Cardiac septum (tissue), 1 donor: ENCODE measurements around the gene SLC9A9. TPM values are rescaled to one million over a fixed set of nuclear protein-coding genes. Genes with fewer than 3 reads are reported as not detected.

Source experiments
- DNase-seq: peaks from one replicate; pipeline ENCODE4 v3.0.0-alpha.2; 2020; ENCODE audit warnings: low spot score
- intact Hi-C: fragments of 100-400 bp; cut with DNase I; formaldehyde crosslinking; loops from one replicate; pipeline ENCODE4 v1.14.0; 2022
- total RNA-seq: library from RNA; stranded (reverse); fragmentation: NEBNext Ultra II Directional; extraction: Animal tissue kit (Norgen Biotek cat#: 25700); gene quantifications from one replicate; pipeline ENCODE4 v1.2.1, GENCODE V29; 2021
- donor health status: DM: no; HTN: no; CAD: no.

The SLC9A9 gene
- total RNA-seq, 1 donor from 2014 or later = 3.6 TPM

GRCh38 chr3:143849854-143850549, 1.7 kb upstream of the SLC9A9 start:
- DNase-seq = no peak
- intact Hi-C loops = no loop called here

GRCh38 chr3:143848704-143849103, 436 bp upstream of the SLC9A9 start:
- no peak for DNase-seq
- intact Hi-C loops = no loop called here

- DNase-seq = no peak
- intact Hi-C loops = no loop called here
These were observed 4.7 kb downstream of the SLC9A9 start for GRCh38 chr3:143843587-143843986.

GRCh38 chr3:143840636-143841035, 7.6 kb downstream of the SLC9A9 start:
- DNase-seq = no peak
- intact Hi-C loops = no loop called here

- intact Hi-C loops = no loop called here
- no peak for DNase-seq
These were observed 8.3 kb downstream of the SLC9A9 start for GRCh38 chr3:143839980-143840379.

- DNase-seq = no peak
- intact Hi-C loops = no loop called here
These were observed 11.2 kb downstream of the SLC9A9 start for GRCh38 chr3:143837076-143837475.

GRCh38 chr3:143835312-143835711, 13.0 kb downstream of the SLC9A9 start:
- intact Hi-C loops = no loop called here

GRCh38 chr3:143832433-143832832, 15.8 kb downstream of the SLC9A9 start:
- no peak for DNase-seq
- intact Hi-C loops = no loop called here

More at GRCh38 chr3:143835312-143835711, 13.0 kb downstream of the SLC9A9 start:
- no peak for DNase-seq

GRCh38 chr3:143831994-143832393, 16.3 kb downstream of the SLC9A9 start:
- DNase-seq = no peak
- intact Hi-C loops = no loop called here

- intact Hi-C loops = no loop called here
- DNase-seq = no peak
These were observed 17.1 kb downstream of the SLC9A9 start for GRCh38 chr3:143831208-143831607.

- intact Hi-C loops = no loop called here
- no peak for DNase-seq
These were observed 17.5 kb downstream of the SLC9A9 start for GRCh38 chr3:143830786-143831185.

- intact Hi-C loops = no loop called here
- no peak for DNase-seq
These were observed 18.2 kb downstream of the SLC9A9 start for GRCh38 chr3:143830063-143830462.

- intact Hi-C loops = no loop called here
- no peak for DNase-seq
These were observed 20.8 kb downstream of the SLC9A9 start for GRCh38 chr3:143827425-143827824.

GRCh38 chr3:143826296-143826695, 22.0 kb downstream of the SLC9A9 start:
- no peak for DNase-seq
- intact Hi-C loops = no loop called here

GRCh38 chr3:143825513-143825912, 22.8 kb downstream of the SLC9A9 start:
- no peak for DNase-seq
- intact Hi-C loops = no loop called here

GRCh38 chr3:143824735-143825385, 23.4 kb downstream of the SLC9A9 start:
- intact Hi-C loops = no loop called here

GRCh38 chr3:143822798-143823197, 25.5 kb downstream of the SLC9A9 start:
- DNase-seq = no peak
- intact Hi-C loops = no loop called here

More at GRCh38 chr3:143824735-143825385, 23.4 kb downstream of the SLC9A9 start:
- no peak for DNase-seq

- DNase-seq = no peak
- intact Hi-C loops = no loop called here
These were observed 25.9 kb downstream of the SLC9A9 start for GRCh38 chr3:143822374-143822773.

GRCh38 chr3:143821862-143822261, 26.4 kb downstream of the SLC9A9 start:
- no peak for DNase-seq
- intact Hi-C loops = no loop called here

GRCh38 chr3:143820466-143821221, 27.6 kb downstream of the SLC9A9 start:
- intact Hi-C loops = no loop called here
- DNase-seq = no peak

- no peak for DNase-seq
- intact Hi-C loops = no loop called here
These were observed 28.4 kb downstream of the SLC9A9 start for GRCh38 chr3:143819890-143820289.
